Neural progenitor cell (in vitro differentiated cells): ENCODE measurements around the gene FUCA2.

Experiments used
- EZH2 ChIP-seq: fragments of 200-600 bp; sonication (generic); IDR thresholded peaks from 2 replicates; pipeline ENCODE4 v1.6.1; 2017; ENCODE audit warnings: antibody characterized with exemption, mild to moderate bottlenecking, moderate library complexity
- EZH2phosphoT487 ChIP-seq: fragments of 200-600 bp; sonication (generic); IDR thresholded peaks from 2 replicates; pipeline ENCODE4 v1.6.1; 2017; ENCODE audit warnings: antibody characterized with exemption
- TF ChIP-seq, protein P1 (sequence below): fragments of 200-600 bp; sonication (generic); IDR thresholded peaks from 2 replicates; pipeline ENCODE4 v1.5.1; 2017; ENCODE audit warnings: antibody characterized with exemption, mild to moderate bottlenecking

DNA sequence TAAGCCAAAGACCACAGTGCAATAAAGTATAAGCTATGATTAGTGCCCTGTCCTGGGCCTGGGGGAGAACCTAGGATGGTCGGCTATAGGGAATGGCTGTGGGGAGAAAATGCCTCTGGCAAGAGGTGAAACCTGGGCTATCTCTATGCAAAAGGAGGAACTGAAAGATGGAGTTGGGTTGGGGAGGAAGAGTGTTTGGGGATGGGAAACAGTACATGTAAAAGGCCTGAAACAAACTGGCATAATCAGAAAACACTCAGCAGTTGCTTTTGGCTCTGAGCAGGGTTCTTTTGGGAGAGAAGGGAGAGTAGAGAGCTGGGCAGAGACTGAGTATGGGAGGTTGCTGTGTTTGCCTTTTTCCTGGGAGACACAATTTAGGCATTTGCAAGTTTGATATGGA lies 31.9 kb upstream of the FUCA2 start:
- TF ChIP-seq, protein P1, sequence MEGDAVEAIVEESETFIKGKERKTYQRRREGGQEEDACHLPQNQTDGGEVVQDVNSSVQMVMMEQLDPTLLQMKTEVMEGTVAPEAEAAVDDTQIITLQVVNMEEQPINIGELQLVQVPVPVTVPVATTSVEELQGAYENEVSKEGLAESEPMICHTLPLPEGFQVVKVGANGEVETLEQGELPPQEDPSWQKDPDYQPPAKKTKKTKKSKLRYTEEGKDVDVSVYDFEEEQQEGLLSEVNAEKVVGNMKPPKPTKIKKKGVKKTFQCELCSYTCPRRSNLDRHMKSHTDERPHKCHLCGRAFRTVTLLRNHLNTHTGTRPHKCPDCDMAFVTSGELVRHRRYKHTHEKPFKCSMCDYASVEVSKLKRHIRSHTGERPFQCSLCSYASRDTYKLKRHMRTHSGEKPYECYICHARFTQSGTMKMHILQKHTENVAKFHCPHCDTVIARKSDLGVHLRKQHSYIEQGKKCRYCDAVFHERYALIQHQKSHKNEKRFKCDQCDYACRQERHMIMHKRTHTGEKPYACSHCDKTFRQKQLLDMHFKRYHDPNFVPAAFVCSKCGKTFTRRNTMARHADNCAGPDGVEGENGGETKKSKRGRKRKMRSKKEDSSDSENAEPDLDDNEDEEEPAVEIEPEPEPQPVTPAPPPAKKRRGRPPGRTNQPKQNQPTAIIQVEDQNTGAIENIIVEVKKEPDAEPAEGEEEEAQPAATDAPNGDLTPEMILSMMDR = no peak
- TF ChIP-seq EZH2 (no peak), EZH2phosphoT487 (no peak)
